Chondrocyte (in vitro differentiated cells): ENCODE data around the gene DCLK2. TPM values are rescaled to one million over a fixed set of nuclear protein-coding genes. Genes with fewer than 3 reads are reported as not detected.

ENCODE experiments used
- DNase-seq: peaks from one replicate; pipeline ENCODE4 v3.0.0; 2021; ENCODE audit warnings: mixed read lengths, low spot score
- H3K27ac Mint-ChIP-seq: one replicate; pipeline ENCODE4 v1.8.0; 2021; ENCODE audit warnings: mild to moderate bottlenecking, moderate library complexity, mixed read lengths; ENCODE audit not compliant: unreplicated experiment
- H3K27me3 Mint-ChIP-seq: 2 replicates; pipeline ENCODE4 v1.8.0; 2021; ENCODE audit warnings: low read depth, mixed read lengths
- H3K36me3 Mint-ChIP-seq: 2 replicates; pipeline ENCODE4 v1.8.0; 2021; ENCODE audit warnings: low read depth, mixed read lengths
- H3K4me1 Mint-ChIP-seq: 2 replicates; pipeline ENCODE4 v1.8.0; 2021; ENCODE audit warnings: low read depth, mild to moderate bottlenecking, mixed read lengths
- H3K4me3 Mint-ChIP-seq: one replicate; pipeline ENCODE4 v1.8.0; 2021; ENCODE audit warnings: mild to moderate bottlenecking, moderate library complexity, mixed read lengths; ENCODE audit not compliant: unreplicated experiment
- H3K9me3 Mint-ChIP-seq: 2 replicates; pipeline ENCODE4 v1.8.0; 2021; ENCODE audit warnings: low read depth, mixed read lengths
- CTCF ChIP-seq: fragments of 200-600 bp; sonication (generic); IDR thresholded peaks from 2 replicates; pipeline ENCODE4 v1.5.0; 2021; ENCODE audit warnings: antibody characterized with exemption, mild to moderate bottlenecking, moderate library complexity
- total RNA-seq: library from RNA; stranded (reverse); gene quantifications from 3 replicates; pipeline ENCODE4 v1.2.1, GENCODE V29; 2021

The DCLK2 gene
- total RNA-seq, 1 donor from 2014 or later, result 20.0 TPM

- Mint-ChIP-seq H3K36me3 (peaks cover 6% of the 10 kb centered on the region), H3K27ac (no peak overlapping the region), H3K4me3 (no peak overlapping the region), H3K9me3 (peaks cover 21% of the 10 kb centered on the region), H3K27me3 (no peaks in the 10 kb centered on the region), H3K4me1 (peaks cover 64% of the 10 kb centered on the region)
- DNase-seq, result no peak
- TF ChIP-seq CTCF, result no peak
Observed at GRCh38 chr4:150114641-150115040, 36.4 kb downstream of the DCLK2 start.

GRCh38 chr4:150115851-150116250 lies 37.6 kb downstream of the DCLK2 start:
- peak overlapping the region; percentile 3 for H3K27ac Mint-ChIP-seq

GRCh38 chr4:150116506-150116905 lies 38.3 kb downstream of the DCLK2 start:
- DNase-seq, result no peak
- TF ChIP-seq CTCF, result no peak
- Mint-ChIP-seq H3K9me3 (peaks cover 23% of the 10 kb centered on the region), H3K36me3 (peaks cover 6% of the 10 kb centered on the region), H3K4me3 (no peak overlapping the region), H3K27me3 (no peaks in the 10 kb centered on the region), H3K27ac (peak overlapping the region; percentile 6), H3K4me1 (peaks cover 75% of the 10 kb centered on the region)

More at GRCh38 chr4:150115851-150116250, 37.6 kb downstream of the DCLK2 start:
- no peak overlapping the region for H3K4me3 Mint-ChIP-seq
- H3K27me3 Mint-ChIP-seq, result no peaks in the 10 kb centered on the region
- no peak for TF ChIP-seq CTCF
- peaks cover 21% of the 10 kb centered on the region for H3K9me3 Mint-ChIP-seq
- H3K36me3 Mint-ChIP-seq, result peaks cover 6% of the 10 kb centered on the region
- DNase-seq, result no peak
- peaks cover 69% of the 10 kb centered on the region for H3K4me1 Mint-ChIP-seq

- H3K27ac Mint-ChIP-seq, result peak overlapping the region; percentile 42
- no peaks in the 10 kb centered on the region for H3K27me3 Mint-ChIP-seq
- DNase-seq, result no peak
- peaks cover 24% of the 10 kb centered on the region for H3K9me3 Mint-ChIP-seq
- no peak for TF ChIP-seq CTCF
- H3K4me3 Mint-ChIP-seq, result no peak overlapping the region
- peaks cover 72% of the 10 kb centered on the region for H3K4me1 Mint-ChIP-seq
- H3K36me3 Mint-ChIP-seq, result peaks cover 9% of the 10 kb centered on the region
Observed at GRCh38 chr4:150117094-150117493, 38.8 kb downstream of the DCLK2 start.

GRCh38 chr4:150117629-150118028 lies 39.4 kb downstream of the DCLK2 start:
- Mint-ChIP-seq H3K9me3 (peaks cover 27% of the 10 kb centered on the region), H3K4me1 (peaks cover 68% of the 10 kb centered on the region), H3K27me3 (no peaks in the 10 kb centered on the region), H3K27ac (peak overlapping the region; percentile 42), H3K4me3 (no peak overlapping the region), H3K36me3 (peaks cover 13% of the 10 kb centered on the region)
- no peak for DNase-seq
- TF ChIP-seq CTCF, result no peak
